ENCODE results near the gene ZBTB12. TPM values are rescaled to one million over a fixed set of nuclear protein-coding genes. Genes with fewer than 3 reads are reported as not detected.

The ZBTB12 gene
- total and polyA plus RNA-seq, 2 of the 13 experiments (the other 11 are each of a cell fraction or from before 2014, with no cell fraction given) = 4.8 to 6.0 TPM

DNA sequence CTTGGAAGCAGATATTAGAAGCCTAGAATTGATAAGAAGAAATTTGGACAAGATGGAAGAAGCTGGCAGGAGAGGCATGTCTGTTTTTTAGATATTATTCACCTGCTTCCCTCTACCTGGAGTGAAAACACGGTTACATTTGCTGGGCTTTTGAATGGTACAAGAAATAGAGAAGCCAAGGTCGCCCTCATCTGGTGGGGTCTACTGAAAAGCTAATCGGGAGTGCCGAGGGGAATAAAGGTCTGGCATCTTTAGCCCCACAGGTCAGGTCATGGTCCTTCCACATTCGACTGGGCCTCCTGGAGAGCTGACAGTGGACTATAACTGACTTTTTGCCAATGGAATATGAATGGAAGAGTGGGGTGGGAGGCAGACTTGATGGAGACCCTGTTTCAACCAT lies 21.1 kb upstream of the ZBTB12 start (continued):
- TF ChIP-seq MED1 (CRISPR knock-in tag; IDR thresholded peaks at IDR 0.05) (0 out of 2 replicates have a peak, but pooled peaks have one; percentile 32), ZBTB7B (CRISPR knock-in tag; IDR thresholded peaks at IDR 0.05) (peak; percentile 57; the same call in 1 of the 2 replicates), ADNP (CRISPR knock-in tag; IDR thresholded peaks at IDR 0.05) (no peak), GATAD2A (CRISPR knock-in tag; IDR thresholded peaks at IDR 0.05) (peak; percentile 64), SPEN (CRISPR knock-in tag; IDR thresholded peaks at IDR 0.05; ENCODE audit: low read depth) (0 out of 2 replicates have a peak, but pooled peaks have one; percentile 40), MIXL1 (CRISPR knock-in tag; IDR thresholded peaks at IDR 0.05) (peak; percentile 57; the same call in 1 of the 2 replicates), STAG1 (CRISPR knock-in tag; IDR thresholded peaks at IDR 0.05) (peak; percentile 87), HNF4G (IDR thresholded peaks at IDR 0.05; ENCODE audit: borderline replicate concordance, low read depth, low read length) (peak; percentile 18; the same call in 1 of the 2 replicates), HNF4G (CRISPR knock-in tag; IDR thresholded peaks at IDR 0.05; ENCODE audit: borderline replicate concordance, low read depth) (no peak), PHF8 (CRISPR knock-in tag; IDR thresholded peaks at IDR 0.05) (no peak), NR2C2 (CRISPR knock-in tag; IDR thresholded peaks at IDR 0.05; ENCODE audit: borderline replicate concordance) (0 out of 2 replicates have a peak, but pooled peaks have one; percentile 21), HNF1B (CRISPR knock-in tag; IDR thresholded peaks at IDR 0.05) (0 out of 2 replicates have a peak, but pooled peaks have one; percentile 37), PRPF4 (IDR thresholded peaks at IDR 0.05; ENCODE audit: low read depth, low read length, poor library complexity, severe bottlenecking) (no peak), RARA (CRISPR knock-in tag; IDR thresholded peaks at IDR 0.05) (0 out of 2 replicates have a peak, but pooled peaks have one; percentile 29), TOPORS (CRISPR knock-in tag; IDR thresholded peaks at IDR 0.05) (no peak), TEAD3 (CRISPR knock-in tag; optimal IDR thresholded peaks at IDR 0.05; ENCODE audit: borderline replicate concordance) (peak; percentile 7), THAP11 (CRISPR knock-in tag; IDR thresholded peaks at IDR 0.05) (peak; percentile 45; the same call in 1 of the 2 replicates), ZNF24 (IDR thresholded peaks at IDR 0.05) (no peak), SAP130 (CRISPR knock-in tag; IDR thresholded peaks at IDR 0.05; ENCODE audit: low read depth) (peak; percentile 48; the same call in 1 of the 2 replicates)
- TF ChIP-seq, protein P1, sequence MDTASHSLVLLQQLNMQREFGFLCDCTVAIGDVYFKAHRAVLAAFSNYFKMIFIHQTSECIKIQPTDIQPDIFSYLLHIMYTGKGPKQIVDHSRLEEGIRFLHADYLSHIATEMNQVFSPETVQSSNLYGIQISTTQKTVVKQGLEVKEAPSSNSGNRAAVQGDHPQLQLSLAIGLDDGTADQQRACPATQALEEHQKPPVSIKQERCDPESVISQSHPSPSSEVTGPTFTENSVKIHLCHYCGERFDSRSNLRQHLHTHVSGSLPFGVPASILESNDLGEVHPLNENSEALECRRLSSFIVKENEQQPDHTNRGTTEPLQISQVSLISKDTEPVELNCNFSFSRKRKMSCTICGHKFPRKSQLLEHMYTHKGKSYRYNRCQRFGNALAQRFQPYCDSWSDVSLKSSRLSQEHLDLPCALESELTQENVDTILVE (CRISPR knock-in tag; IDR thresholded peaks at IDR 0.05) = 0 out of 2 replicates have a peak, but pooled peaks have one; percentile 55
- TF ChIP-seq, protein P2, sequence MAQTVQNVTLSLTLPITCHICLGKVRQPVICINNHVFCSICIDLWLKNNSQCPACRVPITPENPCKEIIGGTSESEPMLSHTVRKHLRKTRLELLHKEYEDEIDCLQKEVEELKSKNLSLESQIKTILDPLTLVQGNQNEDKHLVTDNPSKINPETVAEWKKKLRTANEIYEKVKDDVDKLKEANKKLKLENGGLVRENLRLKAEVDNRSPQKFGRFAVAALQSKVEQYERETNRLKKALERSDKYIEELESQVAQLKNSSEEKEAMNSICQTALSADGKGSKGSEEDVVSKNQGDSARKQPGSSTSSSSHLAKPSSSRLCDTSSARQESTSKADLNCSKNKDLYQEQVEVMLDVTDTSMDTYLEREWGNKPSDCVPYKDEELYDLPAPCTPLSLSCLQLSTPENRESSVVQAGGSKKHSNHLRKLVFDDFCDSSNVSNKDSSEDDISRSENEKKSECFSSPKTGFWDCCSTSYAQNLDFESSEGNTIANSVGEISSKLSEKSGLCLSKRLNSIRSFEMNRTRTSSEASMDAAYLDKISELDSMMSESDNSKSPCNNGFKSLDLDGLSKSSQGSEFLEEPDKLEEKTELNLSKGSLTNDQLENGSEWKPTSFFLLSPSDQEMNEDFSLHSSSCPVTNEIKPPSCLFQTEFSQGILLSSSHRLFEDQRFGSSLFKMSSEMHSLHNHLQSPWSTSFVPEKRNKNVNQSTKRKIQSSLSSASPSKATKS (CRISPR knock-in tag; IDR thresholded peaks at IDR 0.05) = no peak
- TF ChIP-seq, protein P3, sequence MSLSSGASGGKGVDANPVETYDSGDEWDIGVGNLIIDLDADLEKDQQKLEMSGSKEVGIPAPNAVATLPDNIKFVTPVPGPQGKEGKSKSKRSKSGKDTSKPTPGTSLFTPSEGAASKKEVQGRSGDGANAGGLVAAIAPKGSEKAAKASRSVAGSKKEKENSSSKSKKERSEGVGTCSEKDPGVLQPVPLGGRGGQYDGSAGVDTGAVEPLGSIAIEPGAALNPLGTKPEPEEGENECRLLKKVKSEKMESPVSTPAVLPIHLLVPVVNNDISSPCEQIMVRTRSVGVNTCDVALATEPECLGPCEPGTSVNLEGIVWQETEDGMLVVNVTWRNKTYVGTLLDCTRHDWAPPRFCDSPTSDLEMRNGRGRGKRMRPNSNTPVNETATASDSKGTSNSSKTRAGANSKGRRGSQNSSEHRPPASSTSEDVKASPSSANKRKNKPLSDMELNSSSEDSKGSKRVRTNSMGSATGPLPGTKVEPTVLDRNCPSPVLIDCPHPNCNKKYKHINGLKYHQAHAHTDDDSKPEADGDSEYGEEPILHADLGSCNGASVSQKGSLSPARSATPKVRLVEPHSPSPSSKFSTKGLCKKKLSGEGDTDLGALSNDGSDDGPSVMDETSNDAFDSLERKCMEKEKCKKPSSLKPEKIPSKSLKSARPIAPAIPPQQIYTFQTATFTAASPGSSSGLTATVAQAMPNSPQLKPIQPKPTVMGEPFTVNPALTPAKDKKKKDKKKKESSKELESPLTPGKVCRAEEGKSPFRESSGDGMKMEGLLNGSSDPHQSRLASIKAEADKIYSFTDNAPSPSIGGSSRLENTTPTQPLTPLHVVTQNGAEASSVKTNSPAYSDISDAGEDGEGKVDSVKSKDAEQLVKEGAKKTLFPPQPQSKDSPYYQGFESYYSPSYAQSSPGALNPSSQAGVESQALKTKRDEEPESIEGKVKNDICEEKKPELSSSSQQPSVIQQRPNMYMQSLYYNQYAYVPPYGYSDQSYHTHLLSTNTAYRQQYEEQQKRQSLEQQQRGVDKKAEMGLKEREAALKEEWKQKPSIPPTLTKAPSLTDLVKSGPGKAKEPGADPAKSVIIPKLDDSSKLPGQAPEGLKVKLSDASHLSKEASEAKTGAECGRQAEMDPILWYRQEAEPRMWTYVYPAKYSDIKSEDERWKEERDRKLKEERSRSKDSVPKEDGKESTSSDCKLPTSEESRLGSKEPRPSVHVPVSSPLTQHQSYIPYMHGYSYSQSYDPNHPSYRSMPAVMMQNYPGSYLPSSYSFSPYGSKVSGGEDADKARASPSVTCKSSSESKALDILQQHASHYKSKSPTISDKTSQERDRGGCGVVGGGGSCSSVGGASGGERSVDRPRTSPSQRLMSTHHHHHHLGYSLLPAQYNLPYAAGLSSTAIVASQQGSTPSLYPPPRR (CRISPR knock-in tag; IDR thresholded peaks at IDR 0.05; ENCODE audit: borderline replicate concordance) = no peak

All from HepG2 (cell line).